ENCODE measurements around the gene SLC16A10.

The SLC16A10 gene

GRCh38 chr6:111212625-111213024 lies 125.3 kb downstream of the SLC16A10 start:
- TF ChIP-seq TAF1 (IDR thresholded peaks at IDR 0.05; ENCODE audit: borderline replicate concordance, low read depth, low read length) = no peak
- TF ChIP-seq POLR2A (IDR thresholded peaks at IDR 0.05; ENCODE audit: low read depth, low read length) = no peak
- TF ChIP-seq POLR2AphosphoS5 (IDR thresholded peaks at IDR 0.05; ENCODE audit: low read depth, low read length) = no peak
- no peak for FAIRE-seq
- no peak for DNase-seq (ENCODE audit: insufficient read length)

- no peak for TF ChIP-seq POLR2A (IDR thresholded peaks at IDR 0.05; ENCODE audit: low read depth, low read length)
- no peak for DNase-seq (ENCODE audit: insufficient read length)
- FAIRE-seq = no peak
These were observed 127.8 kb downstream of the SLC16A10 start for GRCh38 chr6:111215131-111215530.

- FAIRE-seq (no peak), DNase-seq (ENCODE audit: insufficient read length) (no peak)
- TF ChIP-seq TAF1 (IDR thresholded peaks at IDR 0.05; ENCODE audit: borderline replicate concordance, low read depth, low read length) (no peak), POLR2A (IDR thresholded peaks at IDR 0.05; ENCODE audit: low read depth, low read length) (no peak), POLR2AphosphoS5 (IDR thresholded peaks at IDR 0.05; ENCODE audit: low read depth, low read length) (no peak)
These were observed 132.5 kb downstream of the SLC16A10 start for GRCh38 chr6:111219785-111220184.

GRCh38 chr6:111220383-111221031 lies 133.2 kb downstream of the SLC16A10 start:
- TF ChIP-seq POLR2A (IDR thresholded peaks at IDR 0.05; ENCODE audit: low read depth, low read length) = no peak
- FAIRE-seq = no peak
- DNase-seq (ENCODE audit: insufficient read length) = no peak

- DNase-seq (ENCODE audit: insufficient read length) = no peak
- no peak for FAIRE-seq
- TF ChIP-seq POLR2A (IDR thresholded peaks at IDR 0.05; ENCODE audit: low read depth, low read length) (no peak), TAF1 (IDR thresholded peaks at IDR 0.05; ENCODE audit: borderline replicate concordance, low read depth, low read length) (no peak), POLR2AphosphoS5 (IDR thresholded peaks at IDR 0.05; ENCODE audit: low read depth, low read length) (no peak)
These were observed 134.5 kb downstream of the SLC16A10 start for GRCh38 chr6:111221804-111222203.

GRCh38 chr6:111222341-111222740 lies 135.0 kb downstream of the SLC16A10 start:
- DNase-seq (ENCODE audit: insufficient read length) (no peak), FAIRE-seq (no peak)
- TF ChIP-seq POLR2A (IDR thresholded peaks at IDR 0.05; ENCODE audit: low read depth, low read length) (no peak), TAF1 (IDR thresholded peaks at IDR 0.05; ENCODE audit: borderline replicate concordance, low read depth, low read length) (no peak), POLR2AphosphoS5 (IDR thresholded peaks at IDR 0.05; ENCODE audit: low read depth, low read length) (no peak)

- no peak for TF ChIP-seq TAF1 (IDR thresholded peaks at IDR 0.05; ENCODE audit: borderline replicate concordance, low read depth, low read length)
- TF ChIP-seq POLR2AphosphoS5 (IDR thresholded peaks at IDR 0.05; ENCODE audit: low read depth, low read length) = no peak
- no peak for TF ChIP-seq POLR2A (IDR thresholded peaks at IDR 0.05; ENCODE audit: low read depth, low read length)
- DNase-seq (ENCODE audit: insufficient read length) (no peak), FAIRE-seq (no peak)
These were observed 140.8 kb downstream of the SLC16A10 start for GRCh38 chr6:111228094-111228493.

GRCh38 chr6:111230351-111231089 lies 143.2 kb downstream of the SLC16A10 start:
- TF ChIP-seq POLR2AphosphoS5 (IDR thresholded peaks at IDR 0.05; ENCODE audit: low read depth, low read length) (no peak), POLR2A (IDR thresholded peaks at IDR 0.05; ENCODE audit: low read depth, low read length) (no peak), TAF1 (IDR thresholded peaks at IDR 0.05; ENCODE audit: borderline replicate concordance, low read depth, low read length) (no peak)
- DNase-seq (ENCODE audit: insufficient read length) (no peak), FAIRE-seq (no peak)

- no peak for FAIRE-seq
- TF ChIP-seq POLR2AphosphoS5 (IDR thresholded peaks at IDR 0.05; ENCODE audit: low read depth, low read length) (no peak), TAF1 (IDR thresholded peaks at IDR 0.05; ENCODE audit: borderline replicate concordance, low read depth, low read length) (no peak), POLR2A (IDR thresholded peaks at IDR 0.05; ENCODE audit: low read depth, low read length) (no peak)
These were observed 143.8 kb downstream of the SLC16A10 start for GRCh38 chr6:111231090-111231459.

GRCh38 chr6:111237852-111238251 lies 150.5 kb downstream of the SLC16A10 start:
- DNase-seq (ENCODE audit: insufficient read length) = no peak
- no peak for TF ChIP-seq POLR2AphosphoS5 (IDR thresholded peaks at IDR 0.05; ENCODE audit: low read depth, low read length)
- TF ChIP-seq POLR2A (IDR thresholded peaks at IDR 0.05; ENCODE audit: low read depth, low read length) = no peak
- no peak for TF ChIP-seq TAF1 (IDR thresholded peaks at IDR 0.05; ENCODE audit: borderline replicate concordance, low read depth, low read length)
- no peak for FAIRE-seq

More at GRCh38 chr6:111231090-111231459, 143.8 kb downstream of the SLC16A10 start:
- DNase-seq (ENCODE audit: insufficient read length) = no peak

GRCh38 chr6:111238464-111239119 lies 151.3 kb downstream of the SLC16A10 start:
- TF ChIP-seq TAF1 (IDR thresholded peaks at IDR 0.05; ENCODE audit: borderline replicate concordance, low read depth, low read length) (no peak), POLR2A (IDR thresholded peaks at IDR 0.05; ENCODE audit: low read depth, low read length) (no peak), POLR2AphosphoS5 (IDR thresholded peaks at IDR 0.05; ENCODE audit: low read depth, low read length) (no peak)
- no peak for DNase-seq (ENCODE audit: insufficient read length)
- no peak for FAIRE-seq

GRCh38 chr6:111239461-111239860 lies 152.2 kb downstream of the SLC16A10 start:
- DNase-seq (ENCODE audit: insufficient read length) = no peak
- no peak for FAIRE-seq
- TF ChIP-seq POLR2AphosphoS5 (IDR thresholded peaks at IDR 0.05; ENCODE audit: low read depth, low read length) (no peak), POLR2A (IDR thresholded peaks at IDR 0.05; ENCODE audit: low read depth, low read length) (no peak), TAF1 (IDR thresholded peaks at IDR 0.05; ENCODE audit: borderline replicate concordance, low read depth, low read length) (no peak)

All from GM12892 (cell line).